HepG2 (cell line): ENCODE data around the gene CCND1. TPM values are rescaled to one million over a fixed set of nuclear protein-coding genes. Genes with fewer than 3 reads are reported as not detected.

Experiments used
- ATAC-seq: fragments of 200-7000 bp; cut with Tn5 transposase; 3 replicates; pipeline ENCODE4 v1.9.1; 2020; ENCODE audit warnings: mild to moderate bottlenecking, moderate library complexity
- BruUV-seq: library from RNA; stranded (reverse); fragments of 400-500 nt; replicated peaks from 2 replicates; lab custom pipeline; 2021; lab: Mats Ljungman, UMichigan
- CTCF ChIA-PET: fragments of 300-600 bp; formaldehyde crosslinking; extraction: SDS; loops from one replicate; lab custom pipeline; 2021; ENCODE audit warnings: low total read pairs, inconsistent platforms, low intra/inter-chr PET ratio; lab: Yijun Ruan, JAX
- POLR2A ChIA-PET: fragments of 350-600 bp; sonication (Branson Sonifier 250); formaldehyde crosslinking; loops from one replicate; lab custom pipeline; 2020; ENCODE audit warnings: antibody characterized with exemption, inconsistent platforms; lab: Yijun Ruan, JAX
- DNase-seq: peaks from one replicate; pipeline ENCODE4 v3.0.0-alpha.2; 2015; ENCODE audit warnings: low spot score
- FAIRE-seq: peaks from 3 replicates; lab custom pipeline; 2011; peaks lifted over from hg19 to GRCh38; lab: Jason Lieb, UNC
- H2AFZ ChIP-seq: one replicate; pipeline ENCODE4 v1.6.1; 2011; ENCODE audit warnings: low read length, inconsistent platforms
- H3K27ac ChIP-seq: fragments of 300-600 bp; 3 replicates; pipeline ENCODE4 v1.8.0; 2011; ENCODE audit warnings: mixed run types, mild to moderate bottlenecking, mixed read lengths, low read length, inconsistent platforms; ENCODE audit not compliant: insufficient read depth; ENCODE audit errors: extremely low read length
- H3K27me3 ChIP-seq, 2 experiments: fragments of 200-600 bp in 1 of 2; 2 replicates in 1 of 2; 3 replicates in 1 of 2; pipeline versions ENCODE4 v1.6.0 to v1.8.0; 2011; ENCODE audit warnings: low read length in 2 of 2, mild to moderate bottlenecking in 2 of 2, moderate library complexity in 2 of 2, inconsistent platforms in 1 of 2; ENCODE audit not compliant: insufficient read depth in 2 of 2, control insufficient read depth in 1 of 2
- H3K36me3 ChIP-seq, 2 experiments: fragments of 200-600 bp in 1 of 2; replicated peaks in 1 of 2; 2 replicates in 1 of 2; 3 replicates in 1 of 2; pipeline versions ENCODE4 v1.5.1 to v1.8.0; 2011; ENCODE audit warnings: low read length in 2 of 2, inconsistent platforms in 1 of 2; ENCODE audit not compliant: insufficient read depth in 2 of 2, control insufficient read depth in 1 of 2
- H3K4me1 ChIP-seq: 2 replicates; pipeline ENCODE4 v1.5.1; 2012; ENCODE audit warnings: low read length, inconsistent platforms; ENCODE audit not compliant: insufficient read depth
- H3K4me2 ChIP-seq: 2 replicates; pipeline ENCODE4 v1.6.0; 2011; ENCODE audit warnings: low read depth, low read length, inconsistent platforms
- H3K4me3 ChIP-seq, 3 experiments: fragments of 200-600 bp in 1 of 3; sonication (generic), shearing (Covaris generic) in 1 of 3; replicated peaks in 1 of 3; 2 replicates each; pipeline ENCODE4 v1.5.1; 2011 to 2016; ENCODE audit warnings: low read length in 3 of 3, inconsistent platforms in 2 of 3, low read depth in 2 of 3, mild to moderate bottlenecking in 2 of 3, control low read depth in 1 of 3, mixed read lengths in 1 of 3; ENCODE audit not compliant: insufficient read depth in 1 of 3
- H3K79me2 ChIP-seq: one replicate; pipeline ENCODE4 v1.6.1; 2011; ENCODE audit warnings: low read length, inconsistent platforms; ENCODE audit not compliant: insufficient read depth
- H3K9ac ChIP-seq: 2 replicates; pipeline ENCODE4 v1.6.0; 2011; ENCODE audit warnings: mild to moderate bottlenecking, low read depth, low read length, inconsistent platforms; ENCODE audit not compliant: insufficient read depth
- H3K9me3 ChIP-seq: 2 replicates; pipeline ENCODE4 v1.5.1; 2012; ENCODE audit warnings: mild to moderate bottlenecking, low read length
- H4K20me1 ChIP-seq: 2 replicates; pipeline ENCODE4 v1.6.0; 2011; ENCODE audit warnings: inconsistent platforms, mild to moderate bottlenecking, low read length, moderate library complexity; ENCODE audit not compliant: insufficient read depth
- AGO2 ChIP-seq: fragments of 200-400 bp; formaldehyde crosslinking; optimal IDR thresholded peaks from 2 replicates; pipeline ENCODE3; 2017; ENCODE audit warnings: mild to moderate bottlenecking, low read depth, low read length, moderate library complexity
- ASH2L ChIP-seq: fragments of 300-600, 200-600 bp; sonication (generic); IDR thresholded peaks from 2 replicates; pipeline ENCODE4 v1.7.0; 2017; ENCODE audit warnings: low read depth, mild to moderate bottlenecking, moderate library complexity, mixed read lengths, low read length; ENCODE audit not compliant: insufficient read length
- BCL6 ChIP-seq: IDR thresholded peaks from 2 replicates; pipeline ENCODE4 v1.6.1; 2016; ENCODE audit warnings: missing genetic modification reagents, missing compliant biosample characterization
- GABPB1 ChIP-seq: IDR thresholded peaks from 2 replicates; pipeline ENCODE4 v1.6.1; 2016; ENCODE audit warnings: mild to moderate bottlenecking, missing genetic modification reagents, moderate library complexity, missing compliant biosample characterization
- HNRNPK ChIP-seq: fragments of 200-400 bp; formaldehyde crosslinking; IDR thresholded peaks from 2 replicates; pipeline ENCODE4 v1.6.1; 2018; ENCODE audit warnings: low read length, low read depth, moderate library complexity, mild to moderate bottlenecking; ENCODE audit not compliant: poor library complexity, severe bottlenecking
- KAT8 ChIP-seq: IDR thresholded peaks from 2 replicates; pipeline ENCODE4 v1.6.1; 2016; ENCODE audit warnings: missing genetic modification reagents, missing compliant biosample characterization
- MTF2 ChIP-seq: sonication (generic); formaldehyde crosslinking; IDR thresholded peaks from 2 replicates; pipeline ENCODE4 v1.5.0; 2020; ENCODE audit warnings: missing genetic modification reagents, borderline replicate concordance
- NFKBIZ ChIP-seq: IDR thresholded peaks from 2 replicates; pipeline ENCODE4 v1.6.1; 2018; ENCODE audit warnings: missing genetic modification reagents, missing compliant biosample characterization
- SMAD1 ChIP-seq: sonication (generic); formaldehyde crosslinking; IDR thresholded peaks from 2 replicates; pipeline ENCODE4 v1.4.0; 2020; ENCODE audit warnings: missing genetic modification reagents, low read depth, mild to moderate bottlenecking, borderline replicate concordance
- ZFP90 ChIP-seq: sonication (generic); formaldehyde crosslinking; IDR thresholded peaks from 2 replicates; pipeline ENCODE4 v1.8.0; 2022; ENCODE audit warnings: missing genetic modification reagents, mild to moderate bottlenecking, inconsistent platforms, borderline replicate concordance
- ZNF143 ChIP-seq: sonication (generic); formaldehyde crosslinking; IDR thresholded peaks from 2 replicates; pipeline ENCODE4 v1.4.0; 2020; ENCODE audit warnings: missing genetic modification reagents
- ZNF160 ChIP-seq: sonication (generic); formaldehyde crosslinking; IDR thresholded peaks from 2 replicates; pipeline ENCODE4 v1.8.0; 2022; ENCODE audit warnings: mild to moderate bottlenecking, inconsistent platforms, missing genetic modification reagents
- ZNF18 ChIP-seq: sonication (generic); formaldehyde crosslinking; IDR thresholded peaks from 2 replicates; pipeline ENCODE4 v1.8.0; 2022; ENCODE audit warnings: mild to moderate bottlenecking, missing genetic modification reagents; ENCODE audit not compliant: insufficient replicate concordance
- ZNF317 ChIP-seq: sonication (generic); formaldehyde crosslinking; IDR thresholded peaks from 2 replicates; pipeline ENCODE4 v1.5.0; 2020; ENCODE audit warnings: mild to moderate bottlenecking, missing genetic modification reagents
- ZNF343 ChIP-seq: sonication (generic); formaldehyde crosslinking; IDR thresholded peaks from 2 replicates; pipeline ENCODE4 v1.4.0; 2020; ENCODE audit warnings: mild to moderate bottlenecking, missing genetic modification reagents
- ZNF546 ChIP-seq: sonication (generic); formaldehyde crosslinking; conservative IDR thresholded peaks from 2 replicates; pipeline ENCODE4 v1.8.1; 2023; ENCODE audit warnings: mild to moderate bottlenecking, missing genetic modification reagents
- ZNF563 ChIP-seq: sonication (generic); formaldehyde crosslinking; IDR thresholded peaks from 2 replicates; pipeline ENCODE4 v1.8.0; 2022; ENCODE audit warnings: mild to moderate bottlenecking, moderate library complexity, missing genetic modification reagents
- ZNF629 ChIP-seq: sonication (generic); formaldehyde crosslinking; conservative IDR thresholded peaks from 2 replicates; pipeline ENCODE4 v1.5.0; 2020; ENCODE audit warnings: missing genetic modification reagents
- ZNF768 ChIP-seq: sonication (generic); formaldehyde crosslinking; IDR thresholded peaks from 2 replicates; pipeline ENCODE4 v1.4.0; 2020; ENCODE audit warnings: missing genetic modification reagents
- ZSCAN5A ChIP-seq: sonication (generic); formaldehyde crosslinking; IDR thresholded peaks from 2 replicates; pipeline ENCODE4 v1.8.0; 2022; ENCODE audit warnings: mild to moderate bottlenecking, missing genetic modification reagents, borderline replicate concordance
- WGBS: methylation state at CpG from one replicate; pipeline ENCODE4 v1.1.6; 2017; ENCODE audit warnings: low lambda C conversion rate; 5-methylcytosine and 5-hydroxymethylcytosine counted together
- in situ Hi-C: cut with HindIII; loops from 2 replicates; pipeline ENCODE4 v1.10.0; 2017; ENCODE audit warnings: low pct_unique_long_range_greater_than_20kb; ENCODE audit not compliant: extremely low pct_ligation_motif_present
- intact Hi-C: fragments of 100-400 bp; cut with micrococcal nuclease; formaldehyde crosslinking; loops from one replicate; pipeline ENCODE4 v1.10.0; 2022; ENCODE audit not compliant: unreplicated experiment
- polyA plus RNA-seq, 8 experiments: library from polyadenylated mRNA; depleted of rRNA in 3 of 8; stranded (reverse) in 7 of 8; unstranded in 1 of 8; fragments of >200 nt; fragmentation: Illumina TruSeq in 4 of 8; extraction: Trizol in 4 of 8; gene quantifications; 2 replicates each; pipeline versions ENCODE4 v1.2.1 to v1.2.3, GENCODE V29; 2011 to 2016; ENCODE audit warnings: low read depth in 4 of 8, missing spikeins in 1 of 8, mixed read lengths in 1 of 8; ENCODE audit not compliant: insufficient read depth in 1 of 8
- total RNA-seq, 5 experiments: library from RNA; depleted of rRNA; stranded (reverse); fragments of >200 nt; fragmentation: Illumina TruSeq; extraction: Trizol; gene quantifications; 2 replicates each; pipeline ENCODE4 v1.2.3, GENCODE V29; 2016; ENCODE audit warnings: low read depth in 1 of 5

CCND1 gene
- total and polyA plus RNA-seq, 2 of the 13 experiments (the other 11 are each of a cell fraction or from before 2014, with no cell fraction given), result 107 to 136 TPM

DNA sequence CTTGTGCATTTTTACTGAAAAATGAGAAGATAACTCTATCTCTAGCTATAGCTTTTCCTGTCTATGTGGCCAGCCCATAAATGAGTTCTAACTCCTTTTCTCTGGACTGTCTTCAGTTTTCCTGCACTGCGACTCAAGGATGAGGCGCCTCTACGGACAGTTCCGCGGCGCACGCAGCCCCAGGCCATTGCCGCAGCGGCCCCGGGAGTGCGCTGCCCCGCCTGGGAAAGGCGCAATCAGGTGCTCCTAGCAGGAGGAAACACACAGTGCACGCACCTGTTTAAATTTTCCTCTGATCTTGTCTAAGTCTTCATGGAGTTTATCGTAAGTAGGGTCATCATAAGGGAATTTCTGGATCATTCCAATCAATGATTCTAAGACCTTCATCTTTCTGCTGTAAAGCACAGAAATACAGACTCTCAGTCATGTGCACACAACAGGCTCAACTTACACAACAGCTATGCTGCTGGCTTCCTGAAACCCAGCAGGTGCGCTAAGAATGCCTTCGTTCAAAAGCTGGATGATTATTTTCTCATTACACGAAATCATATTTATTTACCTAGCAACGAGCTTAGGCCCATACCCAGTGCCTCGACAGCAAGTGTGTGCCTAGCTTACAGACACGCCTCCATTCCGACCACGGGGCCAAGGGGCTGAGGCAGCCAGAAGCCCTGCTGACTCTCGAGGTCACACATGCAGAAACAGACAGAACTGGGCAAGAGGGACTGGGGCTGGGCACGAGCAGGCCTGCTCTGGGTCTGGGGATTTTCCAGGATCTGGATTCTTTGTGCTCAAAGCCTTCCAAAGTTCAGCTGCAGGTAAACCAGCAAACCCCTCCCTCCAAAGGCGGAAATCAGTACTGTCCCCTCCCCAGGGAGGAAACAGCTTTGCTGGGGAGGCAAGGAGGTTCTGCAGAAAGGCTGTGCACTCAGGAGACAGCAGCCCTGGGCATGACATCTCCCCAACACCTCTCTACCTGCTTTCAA lies 27.0 kb downstream of the CCND1 start:
- FAIRE-seq, result peak; percentile 92
- H3K9ac ChIP-seq, result peak overlapping the region; percentile 57
- DNase-seq, result peak; percentile 92
- no peaks in the 10 kb centered on the region for H3K9me3 ChIP-seq
- BruUV-seq, result no TSS peak
- H3K36me3 ChIP-seq, result peaks cover 4 to 22% of the 10 kb centered on the region in 2 experiments; a peak in 4 of 5 replicates
- 62% methylated on average over 23 of the region's 26 CpGs for WGBS
- no peaks in the 10 kb centered on the region for H4K20me1 ChIP-seq
- ChIA-PET CTCF (interaction anchor here (0.7 kb wide), 1 partner anchor 23 kb away, joined by 3 read pairs; no protein-coding TSS in a partner anchor), POLR2A (interaction anchor here (0.6 to 8.9 kb wide), 7 partner anchors 11 to 547 kb away, joined by 3 to 128 read pairs (median 6); no protein-coding TSS in a partner anchor)
- H3K27me3 ChIP-seq, result no peaks in the 10 kb centered on the region
- H3K27ac ChIP-seq, result peak overlapping the region; percentile 77
- peaks cover 43% of the 10 kb centered on the region for H3K4me1 ChIP-seq
- in situ Hi-C loops (no loop called here), intact Hi-C loops (no loop called here)
- peak overlapping the region; percentile 59 for H3K4me2 ChIP-seq
- peak overlapping the region in 1 of 3 experiments; percentile 36; a peak in 2 of 6 replicates for H3K4me3 ChIP-seq
- no peaks in the 10 kb centered on the region for H3K79me2 ChIP-seq
- H2AFZ ChIP-seq, result no peak overlapping the region
- ATAC-seq, result peak; percentile 94
- TF ChIP-seq KAT8 (CRISPR knock-in tag), result peak; percentile 79; the same call in 1 of the 2 replicates
- TF ChIP-seq ZNF317 (CRISPR knock-in tag), result peak; percentile 90
- no peak for TF ChIP-seq ZNF546 (CRISPR knock-in tag)
- TF ChIP-seq BCL6 (CRISPR knock-in tag), result peak; percentile 99
- no peak for TF ChIP-seq MTF2
- TF ChIP-seq ZNF160 (CRISPR knock-in tag), result 0 out of 2 replicates have a peak, but pooled peaks have one; percentile 83
- TF ChIP-seq ZNF18 (CRISPR knock-in tag), result peak; percentile 23
- no peak; the same call in 1 of the 2 replicates for TF ChIP-seq ZNF629 (CRISPR knock-in tag)
- TF ChIP-seq ZNF563 (CRISPR knock-in tag), result no peak
- TF ChIP-seq HNRNPK, result no peak
- peak; percentile 58 for TF ChIP-seq GABPB1 (CRISPR knock-in tag)
- TF ChIP-seq ZSCAN5A (CRISPR knock-in tag), result peak; percentile 83; the same call in 1 of the 2 replicates
- TF ChIP-seq SMAD1 (CRISPR knock-in tag), result peak; percentile 87; the same call in 1 of the 2 replicates
- TF ChIP-seq ZNF768 (CRISPR knock-in tag), result peak; percentile 61
- 0 out of 2 replicates have a peak, but pooled peaks have one; percentile 21 for TF ChIP-seq ZFP90
- peak; percentile 63 for TF ChIP-seq AGO2
- peak; percentile 69 for TF ChIP-seq ASH2L
- peak; percentile 74; the same call in 1 of the 2 replicates for TF ChIP-seq NFKBIZ (CRISPR knock-in tag)
- no peak for TF ChIP-seq ZNF343
- peak; percentile 60; the same call in 1 of the 2 replicates for TF ChIP-seq ZNF143
